Mucosa of rectum (tissue), 2 donors: ENCODE results near the gene SP5.

Experiments
- H3K27ac ChIP-seq, 2 donors: one replicate each; pipeline ENCODE4 v1.7.0; 2013; ENCODE audit warnings: inconsistent platforms in 2 of 2, low read depth in 2 of 2, low read length in 2 of 2
- H3K27me3 ChIP-seq, 2 donors: one replicate each; pipeline ENCODE4 v1.7.0; 2013; ENCODE audit warnings: low read length in 2 of 2; ENCODE audit not compliant: control insufficient read depth in 2 of 2, insufficient read depth in 2 of 2
- H3K36me3 ChIP-seq, 2 donors: one replicate each; pipeline ENCODE4 v1.7.0; 2013; ENCODE audit warnings: low read length in 2 of 2; ENCODE audit not compliant: control insufficient read depth in 2 of 2, insufficient read depth in 2 of 2
- H3K4me1 ChIP-seq, 2 donors: one replicate each; pipeline ENCODE4 v1.7.0; 2013; ENCODE audit warnings: low read length in 2 of 2, mild to moderate bottlenecking in 1 of 2; ENCODE audit not compliant: control insufficient read depth in 2 of 2, insufficient read depth in 2 of 2
- H3K4me3 ChIP-seq, 2 donors: one replicate each; pipeline ENCODE4 v1.7.0; 2013; ENCODE audit warnings: low read length in 2 of 2
- H3K9ac ChIP-seq, 2 donors: one replicate each; pipeline ENCODE4 v1.7.0; 2013; ENCODE audit warnings: low read length in 2 of 2, low read depth in 1 of 2, mild to moderate bottlenecking in 1 of 2
- H3K9me3 ChIP-seq, 2 donors: one replicate each; pipeline ENCODE4 v1.7.0; 2013; ENCODE audit warnings: low read length in 2 of 2; ENCODE audit not compliant: control insufficient read depth in 2 of 2
- donor health status: healthy.
- donor health status: Normal muscosa, but diverticular disease.

The SP5 gene

GRCh38 chr2:170737821-170738220 is 22.7 kb downstream of the SP5 start:
- no peaks in the 10 kb centered on the region for H3K4me1 ChIP-seq
- H3K27ac ChIP-seq: no peak overlapping the region

DNA sequence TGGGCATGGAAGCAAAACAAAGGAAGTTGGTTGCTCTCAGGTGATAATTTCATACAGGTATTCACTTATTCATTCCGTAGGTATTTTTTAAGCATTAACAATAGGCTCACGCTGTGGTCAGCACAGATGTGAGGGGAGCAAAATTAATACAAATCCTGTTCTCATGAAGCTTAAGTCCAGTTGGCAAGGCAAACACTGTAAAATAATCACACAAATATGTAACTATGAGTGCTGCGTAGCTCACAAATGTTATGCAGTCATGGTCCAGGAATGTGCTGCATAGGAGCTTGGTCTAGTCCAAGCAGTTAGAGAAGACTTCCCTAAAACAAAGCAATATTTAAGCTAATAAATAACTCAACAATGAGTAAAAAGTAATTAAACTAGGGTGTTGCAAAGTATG is 23.9 kb downstream of the SP5 start:
- Histone ChIP-seq H3K27me3 (no peaks in the 10 kb centered on the region), H3K36me3 (no peaks in the 10 kb centered on the region), H3K9me3 (no peaks in the 10 kb centered on the region), H3K4me1 (no peaks in the 10 kb centered on the region), H3K9ac (no peak overlapping the region), H3K4me3 (no peak overlapping the region), H3K27ac (no peak overlapping the region)

More at GRCh38 chr2:170737821-170738220, 22.7 kb downstream of the SP5 start:
- no peaks in the 10 kb centered on the region for H3K9me3 ChIP-seq
- H3K9ac ChIP-seq: no peak overlapping the region
- no peak overlapping the region for H3K4me3 ChIP-seq
- no peaks in the 10 kb centered on the region for H3K27me3 ChIP-seq
- no peaks in the 10 kb centered on the region for H3K36me3 ChIP-seq

DNA sequence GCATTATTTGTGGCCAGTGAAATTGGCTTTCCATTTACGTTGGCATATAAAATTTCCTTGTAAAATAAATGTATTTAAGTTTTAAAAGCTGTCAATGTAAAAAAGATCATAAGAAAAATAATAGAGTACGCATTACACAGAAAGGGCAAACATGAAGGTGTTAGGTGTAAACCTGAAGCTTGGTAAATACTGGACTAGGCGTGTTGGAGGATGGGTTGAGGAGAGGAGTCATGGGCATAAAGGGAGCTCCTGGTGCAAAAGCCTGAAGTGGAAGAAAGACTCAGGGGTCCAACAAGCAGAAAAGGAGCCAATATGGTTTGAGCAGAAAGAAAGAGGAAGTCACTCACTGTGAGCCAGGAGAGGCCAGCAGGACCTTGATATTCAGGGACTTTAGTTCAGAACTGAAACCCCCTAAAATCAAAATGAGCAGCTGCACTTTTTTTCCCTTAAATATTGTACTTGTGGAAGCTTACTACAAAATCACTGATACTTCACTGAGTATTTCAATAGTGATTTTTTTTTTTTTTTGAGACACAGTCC is 24.4 kb downstream of the SP5 start:
- Histone ChIP-seq H3K4me3 (no peak overlapping the region), H3K4me1 (no peaks in the 10 kb centered on the region), H3K9me3 (no peaks in the 10 kb centered on the region), H3K27me3 (no peaks in the 10 kb centered on the region), H3K36me3 (no peaks in the 10 kb centered on the region), H3K9ac (no peak overlapping the region), H3K27ac (no peak overlapping the region)

GRCh38 chr2:170740660-170741059 is 25.5 kb downstream of the SP5 start:
- H3K4me3 ChIP-seq: no peak overlapping the region
- no peak overlapping the region for H3K9ac ChIP-seq
- H3K9me3 ChIP-seq: no peaks in the 10 kb centered on the region
- H3K27me3 ChIP-seq: no peaks in the 10 kb centered on the region
- H3K36me3 ChIP-seq: no peaks in the 10 kb centered on the region
- H3K27ac ChIP-seq: no peak overlapping the region
- H3K4me1 ChIP-seq: no peaks in the 10 kb centered on the region

GRCh38 chr2:170742000-170742399 is 26.9 kb downstream of the SP5 start:
- H3K9me3 ChIP-seq: no peaks in the 10 kb centered on the region
- no peaks in the 10 kb centered on the region for H3K4me1 ChIP-seq
- no peak overlapping the region for H3K4me3 ChIP-seq
- H3K9ac ChIP-seq: no peak overlapping the region
- no peaks in the 10 kb centered on the region for H3K36me3 ChIP-seq
- H3K27me3 ChIP-seq: no peaks in the 10 kb centered on the region
- H3K27ac ChIP-seq: no peak overlapping the region

GRCh38 chr2:170742896-170743529 is 27.9 kb downstream of the SP5 start:
- Histone ChIP-seq H3K27me3 (no peaks in the 10 kb centered on the region), H3K9me3 (no peaks in the 10 kb centered on the region), H3K36me3 (no peaks in the 10 kb centered on the region), H3K4me1 (no peaks in the 10 kb centered on the region), H3K4me3 (no peak overlapping the region), H3K27ac (no peak overlapping the region), H3K9ac (no peak overlapping the region)

DNA sequence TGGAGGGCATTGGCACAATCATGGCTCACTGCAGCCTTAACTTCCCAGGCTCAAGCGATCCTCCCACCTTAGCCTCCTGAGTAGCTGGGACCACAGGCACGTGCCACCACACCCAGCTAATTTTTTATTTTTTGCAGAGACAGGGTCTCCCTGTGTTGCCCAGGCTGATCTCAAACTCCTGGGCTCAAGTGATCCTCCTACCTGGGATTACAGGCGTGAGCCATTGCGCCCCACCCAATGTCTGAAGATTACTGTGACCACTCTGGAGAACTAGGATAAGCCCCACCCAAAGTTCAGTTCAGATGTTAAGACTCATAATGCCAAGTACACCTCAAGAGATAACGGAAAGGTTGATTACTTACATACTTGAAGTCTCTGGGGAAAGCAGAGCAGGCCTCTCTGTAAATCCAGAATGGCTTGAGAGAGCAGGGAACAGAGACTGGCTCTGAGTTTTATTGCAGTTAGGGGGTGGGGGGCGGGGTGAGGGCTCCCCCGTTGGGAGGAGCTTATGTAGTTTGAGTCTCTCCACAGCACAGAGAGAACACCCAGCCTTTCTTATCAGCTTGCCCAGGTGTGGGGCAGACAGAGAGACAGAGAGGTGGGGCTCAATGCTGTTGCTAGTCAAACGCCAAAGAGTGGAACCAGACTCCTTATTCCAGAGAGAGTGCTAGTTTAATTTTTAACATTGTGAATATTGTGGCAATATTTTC is 28.5 kb downstream of the SP5 start:
- H3K27me3 ChIP-seq: no peaks in the 10 kb centered on the region
- H3K4me3 ChIP-seq: no peak overlapping the region
- no peaks in the 10 kb centered on the region for H3K9me3 ChIP-seq
- no peaks in the 10 kb centered on the region for H3K36me3 ChIP-seq
- H3K27ac ChIP-seq: no peak overlapping the region
- H3K9ac ChIP-seq: no peak overlapping the region
- H3K4me1 ChIP-seq: no peaks in the 10 kb centered on the region

DNA sequence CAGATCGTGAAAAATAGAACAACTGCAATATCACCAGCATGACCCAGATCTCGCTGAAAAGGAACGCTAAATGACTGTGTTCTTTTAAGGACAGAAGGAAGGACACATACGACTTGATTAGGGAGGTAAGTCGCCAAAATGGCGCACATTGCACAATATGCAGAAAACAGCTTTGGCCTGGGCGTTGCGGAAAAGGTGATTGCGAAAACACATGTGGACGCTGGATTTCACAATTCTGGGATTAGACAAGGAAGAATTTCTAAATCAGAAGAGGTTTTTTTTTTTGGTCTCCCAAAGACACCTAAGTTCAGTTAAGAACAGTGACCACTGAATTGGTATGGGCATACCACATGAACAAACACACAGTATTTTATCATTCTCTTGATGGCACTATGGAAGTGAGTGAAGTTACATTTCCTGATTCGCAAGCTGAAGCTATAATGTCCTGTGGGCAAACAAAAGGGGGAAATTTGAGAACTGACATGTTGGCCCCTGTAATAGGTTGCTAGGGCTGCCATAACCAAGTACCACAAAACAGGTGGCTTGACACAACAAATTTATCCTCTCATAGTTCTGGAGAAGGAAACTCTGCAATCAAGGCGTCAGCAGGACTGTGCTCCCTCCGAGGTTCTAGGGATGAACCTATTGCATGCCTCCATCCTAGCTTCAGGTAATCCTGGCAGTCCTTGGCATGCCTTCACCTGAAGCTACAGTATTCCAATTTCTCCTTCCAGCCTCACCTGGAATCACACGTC is 29.3 kb downstream of the SP5 start:
- Histone ChIP-seq H3K9me3 (no peaks in the 10 kb centered on the region), H3K4me3 (no peak overlapping the region), H3K27me3 (no peaks in the 10 kb centered on the region), H3K36me3 (no peaks in the 10 kb centered on the region), H3K9ac (no peak overlapping the region), H3K4me1 (no peaks in the 10 kb centered on the region), H3K27ac (no peak overlapping the region)

GRCh38 chr2:170745305-170745704 is 30.2 kb downstream of the SP5 start:
- Histone ChIP-seq H3K4me1 (no peaks in the 10 kb centered on the region), H3K4me3 (no peak overlapping the region), H3K27ac (no peak overlapping the region)

GRCh38 chr2:170747921-170748320 is 32.8 kb downstream of the SP5 start:
- H3K4me3 ChIP-seq: no peak overlapping the region

More at GRCh38 chr2:170745305-170745704, 30.2 kb downstream of the SP5 start:
- Histone ChIP-seq H3K27me3 (no peaks in the 10 kb centered on the region), H3K9me3 (no peaks in the 10 kb centered on the region), H3K36me3 (no peaks in the 10 kb centered on the region), H3K9ac (no peak overlapping the region)

More at GRCh38 chr2:170747921-170748320, 32.8 kb downstream of the SP5 start:
- H3K9me3 ChIP-seq: no peaks in the 10 kb centered on the region
- H3K27ac ChIP-seq: no peak overlapping the region
- H3K4me1 ChIP-seq: no peaks in the 10 kb centered on the region
- no peaks in the 10 kb centered on the region for H3K36me3 ChIP-seq
- H3K27me3 ChIP-seq: no peaks in the 10 kb centered on the region
- no peak overlapping the region for H3K9ac ChIP-seq
